Activated CD4-positive, alpha-beta T cell treated with anti-CD3 and anti-CD28 coated beads, Interleukin-2, amount 10 ng/mL, durations not matched to agents 24 days and 14 days (primary cell): ENCODE data around the gene CIB1. TPM values are rescaled to one million over a fixed set of nuclear protein-coding genes. Genes with fewer than 3 reads are reported as not detected.

Source experiments
- DNase-seq: peaks from one replicate; pipeline ENCODE4 v3.0.0; 2022
- H3K27ac Mint-ChIP-seq: one replicate; pipeline ENCODE4 v1.8.0; 2022; ENCODE audit warnings: mild to moderate bottlenecking, mixed read lengths
- H3K27me3 Mint-ChIP-seq: one replicate; pipeline ENCODE4 v1.8.0; 2022; ENCODE audit warnings: mixed read lengths
- H3K36me3 Mint-ChIP-seq: one replicate; pipeline ENCODE4 v1.8.0; 2022; ENCODE audit warnings: low read depth, mild to moderate bottlenecking, mixed read lengths
- H3K4me1 Mint-ChIP-seq: one replicate; pipeline ENCODE4 v1.8.0; 2021; ENCODE audit warnings: mixed read lengths
- H3K4me3 Mint-ChIP-seq: one replicate; pipeline ENCODE4 v1.8.0; 2022; ENCODE audit warnings: mild to moderate bottlenecking, moderate library complexity, mixed read lengths
- H3K9me3 Mint-ChIP-seq: one replicate; pipeline ENCODE4 v1.8.0; 2021; ENCODE audit warnings: mixed read lengths
- intact Hi-C: fragments of 100-400 bp; cut with micrococcal nuclease; formaldehyde crosslinking; loops from one replicate; pipeline ENCODE4 v1.15.1; 2023
- total RNA-seq: library from RNA; stranded (reverse); gene quantifications from 2 replicates; pipeline ENCODE4 v1.2.3, GENCODE V29; 2022

The CIB1 gene
- total RNA-seq, 1 donor from 2014 or later, result 156 TPM

GRCh38 chr15:90217671-90218394 lies 15.9 kb downstream of the CIB1 start:
- H3K27ac Mint-ChIP-seq, result no peak overlapping the region
- peaks cover 6% of the 10 kb centered on the region for H3K36me3 Mint-ChIP-seq
- DNase-seq, result no peak
- H3K4me3 Mint-ChIP-seq, result no peak overlapping the region
- no peaks in the 10 kb centered on the region for H3K9me3 Mint-ChIP-seq
- H3K4me1 Mint-ChIP-seq, result peaks cover 18% of the 10 kb centered on the region
- intact Hi-C loops, result no loop called here
- no peaks in the 10 kb centered on the region for H3K27me3 Mint-ChIP-seq

DNA sequence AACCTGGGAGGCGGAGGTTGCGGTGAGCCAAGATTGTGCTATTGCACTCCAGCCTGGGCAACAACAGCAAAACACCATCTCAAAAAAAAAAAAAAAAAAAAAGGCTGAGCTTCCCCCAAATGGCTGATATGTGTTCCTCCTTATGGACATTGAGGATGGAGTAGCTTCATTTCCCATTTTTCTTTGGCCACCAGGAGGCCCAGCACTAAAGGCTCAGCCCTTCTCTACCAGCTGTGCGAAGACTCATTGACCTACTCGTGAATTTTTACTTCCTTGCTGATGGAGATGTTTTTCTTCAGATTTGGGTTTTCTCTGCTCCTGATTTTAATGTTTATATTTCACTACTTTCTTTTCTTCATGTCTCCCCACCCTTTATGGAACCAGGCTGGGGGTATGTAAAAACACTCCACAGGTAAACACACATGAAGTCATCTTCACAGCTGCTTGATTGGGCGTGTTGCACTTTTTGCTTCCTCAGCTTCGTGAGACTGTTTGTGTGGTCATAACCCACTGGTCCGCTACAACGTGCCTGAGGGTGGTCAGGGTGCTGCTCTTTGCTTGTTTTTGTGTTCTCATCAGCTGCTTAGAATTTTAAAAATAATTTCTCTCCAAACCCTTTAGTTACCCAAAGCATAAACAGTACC lies 19.1 kb downstream of the CIB1 start:
- Mint-ChIP-seq H3K4me1 (peaks cover 27% of the 10 kb centered on the region), H3K9me3 (no peaks in the 10 kb centered on the region), H3K27ac (no peak overlapping the region), H3K36me3 (peaks cover 11% of the 10 kb centered on the region), H3K4me3 (no peak overlapping the region), H3K27me3 (no peaks in the 10 kb centered on the region)
- no peak for DNase-seq
- intact Hi-C loops, result no loop called here

DNA sequence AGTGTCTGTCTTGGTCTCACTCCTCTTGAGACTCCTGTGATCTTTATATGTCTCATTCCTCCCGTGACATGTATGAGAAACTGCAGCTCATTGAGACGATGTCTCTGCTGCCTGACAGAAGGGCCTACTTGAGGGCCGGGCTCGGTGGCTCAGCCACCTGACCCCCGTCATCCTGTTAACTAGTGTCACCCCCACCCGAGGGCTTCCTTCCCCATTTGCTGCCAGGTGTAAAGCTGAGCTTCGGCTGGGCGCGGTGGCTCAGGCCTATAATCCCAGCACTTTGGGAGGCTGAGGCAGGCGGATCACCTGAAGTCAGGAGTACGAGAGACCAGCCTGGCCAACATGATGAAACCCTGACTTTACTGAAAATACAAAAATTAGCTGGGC lies 19.9 kb downstream of the CIB1 start:
- Mint-ChIP-seq H3K27me3 (no peaks in the 10 kb centered on the region), H3K9me3 (no peaks in the 10 kb centered on the region), H3K4me3 (no peak overlapping the region), H3K36me3 (peaks cover 18% of the 10 kb centered on the region), H3K4me1 (peaks cover 27% of the 10 kb centered on the region), H3K27ac (no peak overlapping the region)
- DNase-seq, result no peak
- intact Hi-C loops, result no loop called here

DNA sequence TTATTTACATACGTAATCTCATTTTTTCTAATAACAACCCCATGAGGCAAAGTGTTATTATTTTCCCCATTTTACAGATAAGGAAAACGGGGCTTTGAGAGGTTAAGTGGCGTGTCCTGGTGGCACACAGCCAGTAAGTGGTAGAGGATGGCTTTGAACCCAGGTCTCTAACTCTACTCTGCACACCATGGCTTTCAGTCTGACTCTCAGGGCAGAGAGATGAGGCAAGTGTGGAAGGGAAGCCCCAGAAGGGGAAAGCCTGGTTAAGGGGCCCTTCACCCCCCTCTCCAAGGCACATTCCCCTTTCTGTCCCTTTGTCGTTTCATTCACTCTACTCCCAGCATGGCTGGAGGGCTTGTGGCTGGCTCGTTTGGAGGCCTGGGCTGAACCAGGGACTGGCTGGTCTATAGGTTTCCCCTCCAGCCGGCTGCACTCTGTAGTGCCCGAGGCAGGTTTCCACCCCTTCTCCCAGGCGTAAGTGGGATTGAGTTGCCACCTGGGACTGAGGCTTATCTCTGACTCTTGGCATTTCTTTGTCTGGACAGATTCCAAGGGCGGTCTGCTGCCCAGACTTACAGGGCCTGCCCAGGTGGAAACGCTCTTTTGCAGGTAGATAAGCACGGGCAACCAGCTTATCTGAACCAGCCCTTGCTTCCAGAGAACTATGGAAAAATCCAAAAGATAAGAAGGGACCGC lies 20.5 kb downstream of the CIB1 start:
- Mint-ChIP-seq H3K27me3 (no peaks in the 10 kb centered on the region), H3K4me3 (no peak overlapping the region), H3K36me3 (peaks cover 18% of the 10 kb centered on the region), H3K9me3 (no peaks in the 10 kb centered on the region), H3K27ac (no peak overlapping the region), H3K4me1 (peaks cover 26% of the 10 kb centered on the region)
- intact Hi-C loops, result no loop called here
- DNase-seq, result no peak

- intact Hi-C loops, result no loop called here
- H3K9me3 Mint-ChIP-seq, result no peaks in the 10 kb centered on the region
- no peaks in the 10 kb centered on the region for H3K27me3 Mint-ChIP-seq
- H3K4me3 Mint-ChIP-seq, result no peak overlapping the region
- H3K27ac Mint-ChIP-seq, result no peak overlapping the region
- peaks cover 26% of the 10 kb centered on the region for H3K4me1 Mint-ChIP-seq
- peaks cover 18% of the 10 kb centered on the region for H3K36me3 Mint-ChIP-seq
- DNase-seq, result no peak
These were observed 21.3 kb downstream of the CIB1 start for GRCh38 chr15:90212221-90213098.

- no peak overlapping the region for H3K4me3 Mint-ChIP-seq
- peaks cover 18% of the 10 kb centered on the region for H3K36me3 Mint-ChIP-seq
- H3K4me1 Mint-ChIP-seq, result peaks cover 23% of the 10 kb centered on the region
- H3K27me3 Mint-ChIP-seq, result no peaks in the 10 kb centered on the region
- intact Hi-C loops, result no loop called here
- no peak overlapping the region for H3K27ac Mint-ChIP-seq
- no peak for DNase-seq
- no peaks in the 10 kb centered on the region for H3K9me3 Mint-ChIP-seq
These were observed 22.1 kb downstream of the CIB1 start for GRCh38 chr15:90211440-90212143.

- intact Hi-C loops, result no loop called here
- no peak overlapping the region for H3K4me3 Mint-ChIP-seq
- peak overlapping the region; percentile 65 for H3K27ac Mint-ChIP-seq
These were observed 22.7 kb downstream of the CIB1 start for GRCh38 chr15:90211009-90211408.

DNA sequence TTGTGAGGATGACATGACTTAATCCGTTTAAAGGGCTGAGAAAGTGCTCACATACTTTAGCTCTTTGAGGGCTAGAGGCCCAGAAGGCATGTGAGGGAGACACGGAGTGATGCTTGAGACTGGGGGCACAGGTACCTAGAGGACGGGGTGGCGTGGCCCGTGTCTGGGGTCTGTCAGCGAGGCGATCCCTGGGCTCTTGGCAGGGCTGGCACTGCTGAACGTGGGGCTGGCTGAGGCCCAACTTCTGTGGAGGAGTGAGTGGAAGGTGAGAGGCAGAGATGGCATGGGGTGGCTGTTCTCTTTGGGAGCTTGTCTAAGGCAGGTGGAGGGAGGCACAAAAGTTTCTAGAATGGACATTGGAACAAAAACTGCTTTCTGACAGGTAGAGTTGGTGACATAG lies 23.1 kb downstream of the CIB1 start:
- Mint-ChIP-seq H3K27me3 (no peaks in the 10 kb centered on the region), H3K4me1 (peaks cover 23% of the 10 kb centered on the region), H3K36me3 (peaks cover 17% of the 10 kb centered on the region), H3K9me3 (no peaks in the 10 kb centered on the region), H3K4me3 (no peak overlapping the region), H3K27ac (peak overlapping the region; percentile 65)
- no peak for DNase-seq
- intact Hi-C loops, result no loop called here

More at GRCh38 chr15:90211009-90211408, 22.7 kb downstream of the CIB1 start:
- Mint-ChIP-seq H3K4me1 (peaks cover 21% of the 10 kb centered on the region), H3K27me3 (no peaks in the 10 kb centered on the region), H3K36me3 (peaks cover 16% of the 10 kb centered on the region), H3K9me3 (no peaks in the 10 kb centered on the region)
- DNase-seq, result no peak

- no peak for DNase-seq
- peaks cover 20% of the 10 kb centered on the region for H3K4me1 Mint-ChIP-seq
- H3K27me3 Mint-ChIP-seq, result no peaks in the 10 kb centered on the region
- peak overlapping the region; percentile 25 for H3K4me3 Mint-ChIP-seq
- peak overlapping the region; percentile 81 for H3K27ac Mint-ChIP-seq
- peaks cover 19% of the 10 kb centered on the region for H3K36me3 Mint-ChIP-seq
- intact Hi-C loops, result no loop called here
- H3K9me3 Mint-ChIP-seq, result no peaks in the 10 kb centered on the region
These were observed 24.1 kb downstream of the CIB1 start for GRCh38 chr15:90209591-90209990.

GRCh38 chr15:90208356-90208755 lies 25.4 kb downstream of the CIB1 start:
- DNase-seq, result no peak
- intact Hi-C loops, result no loop called here
- Mint-ChIP-seq H3K27ac (no peak overlapping the region), H3K9me3 (no peaks in the 10 kb centered on the region), H3K4me1 (peaks cover 19% of the 10 kb centered on the region), H3K27me3 (no peaks in the 10 kb centered on the region), H3K4me3 (no peak overlapping the region), H3K36me3 (peaks cover 19% of the 10 kb centered on the region)

DNA sequence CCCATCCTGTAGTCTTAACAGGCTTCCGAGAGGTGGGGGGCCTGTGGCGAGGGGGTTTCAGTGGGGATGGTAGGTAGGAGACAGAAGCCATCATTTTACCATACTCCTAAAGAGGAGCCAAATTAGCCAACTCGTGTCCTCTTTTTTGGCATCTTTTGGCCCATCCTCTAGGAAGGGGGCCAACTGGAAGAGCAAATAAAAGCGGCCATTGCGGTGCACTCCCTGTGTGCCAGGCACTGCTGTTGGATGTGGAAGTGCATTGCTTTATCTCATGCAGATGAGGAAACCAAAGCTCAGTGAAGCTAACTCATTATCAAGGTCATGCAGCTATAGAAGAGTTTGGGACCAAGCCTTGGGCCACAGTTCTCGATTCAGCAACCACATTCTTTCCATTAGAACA lies 26.5 kb downstream of the CIB1 start:
- peaks cover 27% of the 10 kb centered on the region for H3K4me1 Mint-ChIP-seq
- peaks cover 22% of the 10 kb centered on the region for H3K36me3 Mint-ChIP-seq
- DNase-seq, result no peak
- no peak overlapping the region for H3K27ac Mint-ChIP-seq
- no peaks in the 10 kb centered on the region for H3K9me3 Mint-ChIP-seq
- intact Hi-C loops, result no loop called here
- H3K27me3 Mint-ChIP-seq, result peaks cover 2% of the 10 kb centered on the region
- no peak overlapping the region for H3K4me3 Mint-ChIP-seq

GRCh38 chr15:90205886-90206285 lies 27.9 kb downstream of the CIB1 start:
- no peak overlapping the region for H3K27ac Mint-ChIP-seq
- no peak for DNase-seq
- peaks cover 22% of the 10 kb centered on the region for H3K36me3 Mint-ChIP-seq
- H3K4me3 Mint-ChIP-seq, result no peak overlapping the region
- H3K27me3 Mint-ChIP-seq, result peaks cover 2% of the 10 kb centered on the region
- intact Hi-C loops, result no loop called here
- H3K4me1 Mint-ChIP-seq, result peaks cover 27% of the 10 kb centered on the region
- H3K9me3 Mint-ChIP-seq, result no peaks in the 10 kb centered on the region
